RCC 7860 (cell line): ENCODE data around the gene DNAJC7.

Experiments
- DNase-seq: peaks from one replicate; pipeline ENCODE4 v3.0.0-alpha.2; 2015; ENCODE audit warnings: low spot score
- FAIRE-seq: peaks from 2 replicates; lab custom pipeline; 2012; peaks lifted over from hg19 to GRCh38; lab: Jason Lieb, UNC

DNAJC7 gene

GRCh38 chr17:41982026-41982760, 35.0 kb downstream of the DNAJC7 start:
- no peak for DNase-seq

GRCh38 chr17:41977991-41978390, 39.2 kb downstream of the DNAJC7 start:
- DNase-seq (no peak), FAIRE-seq (no peak)

More at GRCh38 chr17:41982026-41982760, 35.0 kb downstream of the DNAJC7 start:
- no peak for FAIRE-seq

GRCh38 chr17:41976142-41976768, 41.0 kb downstream of the DNAJC7 start:
- FAIRE-seq = no peak
- no peak for DNase-seq

GRCh38 chr17:41975099-41976083, 41.8 kb downstream of the DNAJC7 start:
- no peak for FAIRE-seq

GRCh38 chr17:41974658-41975057, 42.6 kb downstream of the DNAJC7 start:
- DNase-seq = no peak
- no peak for FAIRE-seq

More at GRCh38 chr17:41975099-41976083, 41.8 kb downstream of the DNAJC7 start:
- no peak for DNase-seq

- FAIRE-seq (no peak), DNase-seq (no peak)
These were observed 43.2 kb downstream of the DNAJC7 start for GRCh38 chr17:41974031-41974430.

- FAIRE-seq (no peak), DNase-seq (no peak)
These were observed 43.8 kb downstream of the DNAJC7 start for GRCh38 chr17:41973408-41973811.

- DNase-seq (peak; percentile 17), FAIRE-seq (no peak)
These were observed 44.5 kb downstream of the DNAJC7 start for GRCh38 chr17:41972571-41973407.

- FAIRE-seq (no peak), DNase-seq (no peak)
These were observed 45.3 kb downstream of the DNAJC7 start for GRCh38 chr17:41971721-41972523.

- FAIRE-seq (no peak), DNase-seq (no peak)
These were observed 46.3 kb downstream of the DNAJC7 start for GRCh38 chr17:41970901-41971331.

GRCh38 chr17:41968676-41969075, 48.6 kb downstream of the DNAJC7 start:
- FAIRE-seq (no peak), DNase-seq (no peak)

- no peak for DNase-seq
These were observed 49.2 kb downstream of the DNAJC7 start for GRCh38 chr17:41967921-41968578.

GRCh38 chr17:41967141-41967920, 49.9 kb downstream of the DNAJC7 start:
- no peak for FAIRE-seq
- no peak for DNase-seq

More at GRCh38 chr17:41967921-41968578, 49.2 kb downstream of the DNAJC7 start:
- no peak for FAIRE-seq

- peak; percentile 62 for DNase-seq
- FAIRE-seq = no peak
These were observed 50.6 kb downstream of the DNAJC7 start, which contains the start of gene CNP for GRCh38 chr17:41966463-41967140. TSS of gene CNP (plus strand) at chr17:41966795. CDS start at chr17:41966885, 90 bp downstream.

- DNase-seq = peak; percentile 33
- FAIRE-seq = no peak
These were observed 51.4 kb downstream of the DNAJC7 start for GRCh38 chr17:41965694-41966462.

- no peak for FAIRE-seq
- DNase-seq = peak; percentile 18
These were observed 54.3 kb downstream of the DNAJC7 start for GRCh38 chr17:41962768-41963434.
